ENCODE results near the gene UNC5C. TPM values are rescaled to one million over a fixed set of nuclear protein-coding genes. Genes with fewer than 3 reads are reported as not detected.

Gene UNC5C
- total RNA-seq, 2 experiments from 2014 or later, result not detected

- no peaks in the 10 kb centered on the region for H3K4me1 Mint-ChIP-seq (ENCODE audit: low read depth)
- ATAC-seq (no peak), DNase-seq (no peak)
- H3K9me3 Mint-ChIP-seq, result no peaks in the 10 kb centered on the region
- no peaks in the 10 kb centered on the region for H3K36me3 Mint-ChIP-seq (ENCODE audit: low read depth)
- intact Hi-C loops (cut with micrococcal nuclease), result no loop called here
- TF ChIP-seq CTCF (IDR thresholded peaks at IDR 0.05), result no peak
- no peak overlapping the region for H3K27ac Mint-ChIP-seq
- CTCF ChIA-PET, result interaction anchor here (0.6 kb wide), 1 partner anchor 10 kb away, joined by 3 read pairs; no protein-coding TSS in a partner anchor
- H3K4me3 Mint-ChIP-seq, result no peak overlapping the region
- no peaks in the 10 kb centered on the region for H3K27me3 Mint-ChIP-seq
- POLR2A ChIA-PET, result no interaction called here
Observed at GRCh38 chr4:95215043-95215442, 333.7 kb downstream of the UNC5C start.

GRCh38 chr4:95214408-95214807, 334.4 kb downstream of the UNC5C start:
- intact Hi-C loops (cut with micrococcal nuclease), result no loop called here
- ChIA-PET POLR2A (no interaction called here), CTCF (no interaction called here)
- no peak overlapping the region for H3K27ac Mint-ChIP-seq
- no peak overlapping the region for H3K4me3 Mint-ChIP-seq
- H3K4me1 Mint-ChIP-seq (ENCODE audit: low read depth), result no peaks in the 10 kb centered on the region
- H3K9me3 Mint-ChIP-seq, result no peaks in the 10 kb centered on the region
- TF ChIP-seq CTCF (IDR thresholded peaks at IDR 0.05), result no peak
- no peaks in the 10 kb centered on the region for H3K27me3 Mint-ChIP-seq
- no peaks in the 10 kb centered on the region for H3K36me3 Mint-ChIP-seq (ENCODE audit: low read depth)
- DNase-seq (no peak), ATAC-seq (no peak)

GRCh38 chr4:95213366-95213765, 335.4 kb downstream of the UNC5C start:
- Mint-ChIP-seq H3K27ac (no peak overlapping the region), H3K36me3 (ENCODE audit: low read depth) (no peaks in the 10 kb centered on the region), H3K9me3 (no peaks in the 10 kb centered on the region), H3K4me1 (ENCODE audit: low read depth) (no peaks in the 10 kb centered on the region), H3K4me3 (no peak overlapping the region), H3K27me3 (no peaks in the 10 kb centered on the region)
- intact Hi-C loops (cut with micrococcal nuclease), result no loop called here
- no peak for TF ChIP-seq CTCF (IDR thresholded peaks at IDR 0.05)
- CTCF ChIA-PET, result no interaction called here
- POLR2A ChIA-PET, result no interaction called here
- DNase-seq (no peak), ATAC-seq (no peak)

GRCh38 chr4:95212692-95213091, 336.1 kb downstream of the UNC5C start:
- H3K9me3 Mint-ChIP-seq, result no peaks in the 10 kb centered on the region
- CTCF ChIA-PET, result no interaction called here
- ATAC-seq, result no peak

GRCh38 chr4:95209927-95210326, 338.8 kb downstream of the UNC5C start:
- H3K4me1 Mint-ChIP-seq (ENCODE audit: low read depth), result no peaks in the 10 kb centered on the region
- no peak for TF ChIP-seq CTCF (IDR thresholded peaks at IDR 0.05)
- H3K4me3 Mint-ChIP-seq, result no peak overlapping the region
- ATAC-seq (no peak), DNase-seq (no peak)
- POLR2A ChIA-PET, result no interaction called here
- H3K27ac Mint-ChIP-seq, result no peak overlapping the region
- intact Hi-C loops (cut with micrococcal nuclease), result no loop called here
- no peaks in the 10 kb centered on the region for H3K36me3 Mint-ChIP-seq (ENCODE audit: low read depth)
- H3K27me3 Mint-ChIP-seq, result no peaks in the 10 kb centered on the region
- CTCF ChIA-PET, result no interaction called here
- no peaks in the 10 kb centered on the region for H3K9me3 Mint-ChIP-seq

More at GRCh38 chr4:95212692-95213091, 336.1 kb downstream of the UNC5C start:
- DNase-seq, result no peak
- no peak for TF ChIP-seq CTCF (IDR thresholded peaks at IDR 0.05)
- no peak overlapping the region for H3K4me3 Mint-ChIP-seq
- no peak overlapping the region for H3K27ac Mint-ChIP-seq
- no peaks in the 10 kb centered on the region for H3K36me3 Mint-ChIP-seq (ENCODE audit: low read depth)
- intact Hi-C loops (cut with micrococcal nuclease), result no loop called here
- H3K4me1 Mint-ChIP-seq (ENCODE audit: low read depth), result no peaks in the 10 kb centered on the region
- no peaks in the 10 kb centered on the region for H3K27me3 Mint-ChIP-seq
- POLR2A ChIA-PET, result interaction anchor here (0.5 kb wide), 1 partner anchor 187 kb away, joined by 3 read pairs; no protein-coding TSS in a partner anchor

Measured in activated CD8-positive, alpha-beta T cell treated with anti-CD3 and anti-CD28 coated beads for 36 hours (primary cell).